Duodenal mucosa (tissue), 2 donors: ENCODE results near the gene DCXR.
"Not testable (repeated sequence)": the region's sequence is repeated elsewhere in the genome, so short reads cannot be mapped to it uniquely, and the experiment has no call there.

ENCODE experiments used
- H3K27ac ChIP-seq: one replicate; pipeline ENCODE4 v1.7.0; 2013; ENCODE audit warnings: low read depth, low read length
- H3K27me3 ChIP-seq, 2 donors: one replicate each; pipeline ENCODE4 v1.7.0; 2013; ENCODE audit warnings: low read length in 2 of 2, control low read depth in 1 of 2; ENCODE audit not compliant: insufficient read depth in 2 of 2, control insufficient read depth in 1 of 2
- H3K36me3 ChIP-seq, 2 donors: one replicate each; pipeline ENCODE4 v1.7.0; 2013; ENCODE audit warnings: low read length in 2 of 2, control low read depth in 1 of 2; ENCODE audit not compliant: insufficient read depth in 2 of 2, control insufficient read depth in 1 of 2
- H3K4me1 ChIP-seq, 2 donors: one replicate each; pipeline ENCODE4 v1.7.0; 2013; ENCODE audit warnings: low read length in 2 of 2, control low read depth in 1 of 2; ENCODE audit not compliant: insufficient read depth in 2 of 2, control insufficient read depth in 1 of 2
- H3K4me3 ChIP-seq, 2 donors: one replicate each; pipeline ENCODE4 v1.7.0; 2013; ENCODE audit warnings: low read length in 2 of 2, low read depth in 1 of 2
- H3K9ac ChIP-seq, 2 donors: one replicate each; pipeline ENCODE4 v1.7.0; 2013; ENCODE audit warnings: low read length in 2 of 2, low read depth in 1 of 2
- H3K9me3 ChIP-seq, 2 donors: one replicate each; pipeline ENCODE4 v1.7.0; 2013; ENCODE audit warnings: low read length in 2 of 2, control low read depth in 1 of 2; ENCODE audit not compliant: control insufficient read depth in 1 of 2

Gene DCXR

DNA sequence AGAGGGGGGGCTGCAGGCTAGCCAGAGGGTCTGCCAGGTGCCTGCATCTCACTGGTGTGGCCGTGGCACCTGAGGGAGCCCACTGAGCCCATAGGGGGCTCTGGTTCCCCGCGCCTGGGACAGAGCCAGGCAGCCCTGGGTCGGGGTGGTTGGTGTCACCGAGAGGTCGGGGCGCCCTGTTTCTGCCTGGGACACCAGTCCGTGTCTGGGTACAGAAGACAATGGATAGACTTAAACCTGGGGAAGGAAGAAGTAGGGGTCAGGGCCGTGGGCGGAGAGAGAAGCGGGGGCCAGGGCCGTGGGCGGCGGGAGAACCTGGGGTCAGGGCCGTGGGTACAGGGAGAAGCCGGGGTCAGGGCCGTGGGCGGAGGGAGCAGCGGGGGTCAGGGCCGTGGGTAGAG lies 11.1 kb upstream of the DCXR start:
- H3K27ac ChIP-seq, result no peak overlapping the region
- no peak overlapping the region for H3K4me3 ChIP-seq
- no peak overlapping the region for H3K9ac ChIP-seq
- peaks cover 1 to 17% of the 10 kb centered on the region in 2 donors for H3K36me3 ChIP-seq
- H3K9me3 ChIP-seq, result no peaks in the 10 kb centered on the region
- H3K27me3 ChIP-seq, result no peaks in the 10 kb centered on the region
- H3K4me1 ChIP-seq, result peaks cover 11 to 25% of the 10 kb centered on the region in 2 donors

- H3K36me3 ChIP-seq, result peaks cover 0 to 14% of the 10 kb centered on the region in 2 donors
- H3K4me3 ChIP-seq, result no peak overlapping the region
- H3K27ac ChIP-seq, result no peak overlapping the region
- H3K9me3 ChIP-seq, result no peaks in the 10 kb centered on the region
- no peak overlapping the region for H3K9ac ChIP-seq
- H3K4me1 ChIP-seq, result peaks cover 7 to 20% of the 10 kb centered on the region in 2 donors
- H3K27me3 ChIP-seq, result no peaks in the 10 kb centered on the region
Measured at GRCh38 chr17:82047914-82048570, 10.5 kb upstream of the DCXR start.

DNA sequence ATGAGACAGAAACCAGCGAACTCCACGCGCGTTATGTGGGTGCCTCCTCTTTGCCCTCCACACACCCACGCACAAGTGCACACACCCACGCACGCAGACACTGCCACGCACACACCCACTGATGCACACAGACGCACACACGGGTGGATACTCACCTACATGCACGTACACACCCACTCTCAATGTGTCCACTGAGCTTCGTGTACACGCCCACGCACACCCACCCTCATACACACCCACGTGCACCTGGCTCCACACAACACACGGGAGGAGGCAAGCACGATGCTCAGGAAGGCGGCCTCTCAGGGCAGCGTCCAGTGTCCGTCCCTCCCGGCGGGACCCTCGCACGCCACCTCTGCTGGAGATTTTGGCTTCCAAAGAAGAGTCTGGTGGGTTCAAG lies 9.9 kb upstream of the DCXR start:
- Histone ChIP-seq H3K36me3 (peaks cover 0 to 14% of the 10 kb centered on the region in 2 donors), H3K27ac (no peak overlapping the region), H3K27me3 (no peaks in the 10 kb centered on the region), H3K4me3 (no peak overlapping the region), H3K4me1 (peaks cover under 1 to 13% of the 10 kb centered on the region in 2 donors), H3K9ac (no peak overlapping the region), H3K9me3 (no peaks in the 10 kb centered on the region)

DNA sequence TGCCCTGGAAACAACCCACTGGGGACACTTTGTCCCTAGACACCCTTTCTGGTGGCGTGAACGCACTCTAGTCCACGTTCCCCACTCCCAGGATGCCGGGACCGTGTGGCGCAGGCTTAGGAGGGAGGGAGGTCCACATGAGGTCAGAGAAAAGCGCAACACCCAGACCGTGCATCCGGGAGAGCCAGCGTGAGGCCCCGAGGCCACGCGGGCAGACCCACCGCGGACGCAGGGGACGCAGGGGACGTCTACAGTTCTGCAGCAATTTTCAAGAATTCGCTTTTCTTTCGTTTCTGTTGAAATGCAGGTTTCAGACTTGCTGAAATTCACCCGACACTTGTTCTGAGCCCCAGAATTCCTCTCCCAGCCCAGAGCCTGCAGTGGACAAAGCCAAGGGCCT lies 9.4 kb upstream of the DCXR start:
- peaks cover 0 to 14% of the 10 kb centered on the region in 2 donors for H3K36me3 ChIP-seq
- no peaks in the 10 kb centered on the region for H3K9me3 ChIP-seq
- H3K4me3 ChIP-seq, result no peak overlapping the region
- H3K27me3 ChIP-seq, result no peaks in the 10 kb centered on the region
- no peak overlapping the region for H3K27ac ChIP-seq
- peaks cover 0 to 11% of the 10 kb centered on the region in 2 donors for H3K4me1 ChIP-seq
- no peak overlapping the region for H3K9ac ChIP-seq

DNA sequence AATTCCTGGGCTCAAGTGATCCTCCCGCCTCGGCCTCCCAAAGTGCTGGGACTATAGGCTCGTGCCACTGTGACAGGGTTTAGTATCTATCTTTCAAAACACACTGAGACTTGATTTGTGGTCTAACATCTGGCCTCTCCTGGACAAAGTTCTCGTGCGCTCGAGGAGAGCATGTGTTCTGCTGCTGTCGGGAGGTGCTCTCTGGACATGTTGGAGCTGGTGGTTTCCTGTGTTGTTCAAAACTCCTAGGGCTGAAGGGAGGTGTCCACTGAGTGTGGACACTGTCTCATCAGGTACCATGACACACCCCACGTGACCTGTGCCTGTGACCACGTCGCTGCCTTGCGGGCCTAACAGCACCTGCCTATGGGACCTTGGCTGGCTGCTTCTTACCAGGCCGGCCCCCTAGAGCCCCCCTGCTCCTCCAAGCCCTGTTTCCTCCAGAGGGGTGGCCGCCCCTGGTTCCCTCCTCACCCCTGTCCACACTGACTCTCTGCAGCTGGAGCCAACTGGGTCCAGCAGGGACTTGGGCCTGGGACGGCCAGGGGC lies 8.5 kb upstream of the DCXR start:
- no peak overlapping the region for H3K4me3 ChIP-seq
- H3K4me1 ChIP-seq, result peaks cover 0 to 11% of the 10 kb centered on the region in 2 donors
- H3K36me3 ChIP-seq, result peaks cover 0 to 14% of the 10 kb centered on the region in 2 donors
- no peak overlapping the region for H3K9ac ChIP-seq
- H3K9me3 ChIP-seq, result no peaks in the 10 kb centered on the region
- H3K27ac ChIP-seq, result no peak overlapping the region
- H3K27me3 ChIP-seq, result no peaks in the 10 kb centered on the region

DNA sequence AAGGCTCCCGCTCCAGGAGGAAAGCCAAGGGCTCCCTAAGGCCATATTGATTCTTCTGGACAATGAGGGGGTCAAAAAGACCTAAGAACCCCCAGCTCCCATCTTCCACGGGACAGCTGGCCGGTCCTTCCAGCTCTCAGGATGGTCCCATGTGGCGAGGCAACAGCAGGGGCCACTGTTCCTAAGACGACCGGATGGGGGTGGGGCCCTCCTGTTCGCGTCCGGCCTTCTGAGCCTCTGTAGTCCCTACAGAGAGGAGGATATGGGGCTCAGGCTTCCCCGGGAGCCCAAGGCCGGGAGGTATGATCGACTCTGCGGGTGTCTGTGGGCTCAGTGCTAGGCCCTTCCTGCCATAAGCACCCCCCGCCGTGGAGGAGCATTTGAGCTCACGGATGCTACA lies 6.0 kb upstream of the DCXR start:
- Histone ChIP-seq H3K27me3 (no peaks in the 10 kb centered on the region), H3K9me3 (no peaks in the 10 kb centered on the region), H3K4me3 (no peak overlapping the region), H3K36me3 (peaks cover 0 to 12% of the 10 kb centered on the region in 2 donors), H3K4me1 (no peaks in the 10 kb centered on the region), H3K9ac (no peak overlapping the region), H3K27ac (no peak overlapping the region)

DNA sequence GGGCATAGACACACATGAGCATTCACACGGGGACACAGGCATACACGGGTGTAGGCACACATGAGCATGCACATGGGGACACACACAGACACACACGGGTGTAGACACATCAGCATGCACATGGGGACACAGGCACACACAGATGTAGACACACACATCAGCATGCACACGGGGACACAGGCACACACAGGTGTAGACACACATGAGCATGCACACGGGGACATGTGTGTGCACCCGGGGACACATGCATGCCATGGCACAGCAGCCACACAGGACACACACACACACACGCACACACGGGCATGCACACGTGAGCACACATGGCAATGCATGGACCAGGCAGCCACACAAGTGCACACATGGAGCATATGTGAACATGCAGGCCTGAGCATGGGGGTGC lies 5.2 kb upstream of the DCXR start:
- Histone ChIP-seq H3K27me3 (no peaks in the 10 kb centered on the region), H3K4me1 (peaks cover 0 to 5% of the 10 kb centered on the region in 2 donors), H3K9ac (no peak overlapping the region), H3K36me3 (peaks cover 0 to 5% of the 10 kb centered on the region in 2 donors), H3K4me3 (no peak overlapping the region), H3K9me3 (no peaks in the 10 kb centered on the region), H3K27ac (no peak overlapping the region)

DNA sequence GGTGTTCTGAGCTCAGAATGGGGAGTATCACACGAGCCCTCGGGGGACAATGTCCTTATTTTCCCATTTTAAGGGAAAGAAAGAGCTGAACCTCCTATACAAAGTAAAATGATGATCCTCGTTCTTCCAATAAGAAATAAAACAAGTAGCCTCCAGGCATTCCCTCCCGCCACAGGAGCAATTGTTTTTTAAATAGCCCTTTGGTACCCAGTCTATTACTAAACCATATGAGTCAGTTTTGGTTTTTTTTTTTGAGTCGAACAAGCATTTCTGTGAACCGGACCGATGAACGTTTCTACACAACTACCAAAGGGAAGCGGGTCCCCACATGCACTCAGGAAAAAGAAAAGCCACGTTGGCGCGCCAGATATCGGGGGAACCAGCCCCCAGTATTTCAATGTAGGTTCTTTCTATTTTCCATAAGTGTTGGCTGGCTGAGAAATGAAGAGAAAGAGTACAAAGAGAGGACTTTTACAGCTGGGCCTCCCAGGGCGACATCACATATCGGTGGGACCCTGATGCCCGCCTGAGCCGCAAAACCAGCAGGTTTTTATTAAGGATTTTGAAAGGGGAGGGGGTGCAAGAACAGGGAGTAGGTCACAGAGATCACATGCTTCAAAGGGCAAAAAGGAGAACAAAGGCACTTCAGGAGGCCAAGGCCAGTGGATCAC lies 3.8 kb upstream of the DCXR start:
- Histone ChIP-seq H3K4me1 (peaks cover 5 to 13% of the 10 kb centered on the region in 2 donors), H3K36me3 (no peaks in the 10 kb centered on the region), H3K27me3 (no peaks in the 10 kb centered on the region), H3K27ac (no peak overlapping the region), H3K4me3 (no peak overlapping the region), H3K9ac (no peak overlapping the region), H3K9me3 (no peaks in the 10 kb centered on the region)

GRCh38 chr17:82039695-82040299 lies 2.3 kb upstream of the DCXR start:
- H3K36me3 ChIP-seq, result peaks cover 0 to 7% of the 10 kb centered on the region in 2 donors
- H3K27ac ChIP-seq, result no peak overlapping the region
- no peaks in the 10 kb centered on the region for H3K9me3 ChIP-seq
- H3K27me3 ChIP-seq, result no peaks in the 10 kb centered on the region
- H3K4me3 ChIP-seq, result no peak overlapping the region
- H3K4me1 ChIP-seq, result peaks cover 7 to 16% of the 10 kb centered on the region in 2 donors
- no peak overlapping the region for H3K9ac ChIP-seq

GRCh38 chr17:82038796-82039409 lies 1.4 kb upstream of the DCXR start:
- H3K4me3 ChIP-seq, H3K9me3 ChIP-seq, H3K9ac ChIP-seq, H3K27ac ChIP-seq, H3K27me3 ChIP-seq, H3K36me3 ChIP-seq: not testable (repeated sequence)
- H3K4me1 ChIP-seq, result peaks cover 7 to 16% of the 10 kb centered on the region in 2 donors
